HepG2 (cell line): ENCODE measurements around the gene FGF3. TPM values are rescaled to one million over a fixed set of nuclear protein-coding genes. Genes with fewer than 3 reads are reported as not detected.
A peak's percentile ranks its signal among the peaks of the same experiment; 100 is the strongest.

ENCODE experiments used
- ATAC-seq: fragments of 200-7000 bp; cut with Tn5 transposase; 3 replicates; pipeline ENCODE4 v1.9.1; 2020; ENCODE audit warnings: mild to moderate bottlenecking, moderate library complexity
- BruUV-seq: library from RNA; stranded (reverse); fragments of 400-500 nt; replicated peaks from 2 replicates; lab custom pipeline; 2021; lab: Mats Ljungman, UMichigan
- CTCF ChIA-PET: fragments of 300-600 bp; formaldehyde crosslinking; extraction: SDS; loops from one replicate; lab custom pipeline; 2021; ENCODE audit warnings: low total read pairs, inconsistent platforms, low intra/inter-chr PET ratio; lab: Yijun Ruan, JAX
- POLR2A ChIA-PET: fragments of 350-600 bp; sonication (Branson Sonifier 250); formaldehyde crosslinking; loops from one replicate; lab custom pipeline; 2020; ENCODE audit warnings: antibody characterized with exemption, inconsistent platforms; lab: Yijun Ruan, JAX
- DNase-seq: peaks from one replicate; pipeline ENCODE4 v3.0.0-alpha.2; 2015; ENCODE audit warnings: low spot score
- FAIRE-seq: peaks from 3 replicates; lab custom pipeline; 2011; peaks lifted over from hg19 to GRCh38; lab: Jason Lieb, UNC
- H2AFZ ChIP-seq: one replicate; pipeline ENCODE4 v1.6.1; 2011; ENCODE audit warnings: low read length, inconsistent platforms
- H3K27ac ChIP-seq: fragments of 300-600 bp; 3 replicates; pipeline ENCODE4 v1.8.0; 2011; ENCODE audit warnings: mixed run types, mild to moderate bottlenecking, mixed read lengths, low read length, inconsistent platforms; ENCODE audit not compliant: insufficient read depth; ENCODE audit errors: extremely low read length
- H3K27me3 ChIP-seq, 2 experiments: fragments of 200-600 bp in 1 of 2; 2 replicates in 1 of 2; 3 replicates in 1 of 2; pipeline versions ENCODE4 v1.6.0 to v1.8.0; 2011; ENCODE audit warnings: low read length in 2 of 2, mild to moderate bottlenecking in 2 of 2, moderate library complexity in 2 of 2, inconsistent platforms in 1 of 2; ENCODE audit not compliant: insufficient read depth in 2 of 2, control insufficient read depth in 1 of 2
- H3K36me3 ChIP-seq, 2 experiments: fragments of 200-600 bp in 1 of 2; replicated peaks in 1 of 2; 2 replicates in 1 of 2; 3 replicates in 1 of 2; pipeline versions ENCODE4 v1.5.1 to v1.8.0; 2011; ENCODE audit warnings: low read length in 2 of 2, inconsistent platforms in 1 of 2; ENCODE audit not compliant: insufficient read depth in 2 of 2, control insufficient read depth in 1 of 2
- H3K4me1 ChIP-seq: 2 replicates; pipeline ENCODE4 v1.5.1; 2012; ENCODE audit warnings: low read length, inconsistent platforms; ENCODE audit not compliant: insufficient read depth
- H3K4me2 ChIP-seq: 2 replicates; pipeline ENCODE4 v1.6.0; 2011; ENCODE audit warnings: low read depth, low read length, inconsistent platforms
- H3K4me3 ChIP-seq, 3 experiments: fragments of 200-600 bp in 1 of 3; sonication (generic), shearing (Covaris generic) in 1 of 3; replicated peaks in 1 of 3; 2 replicates each; pipeline ENCODE4 v1.5.1; 2011 to 2016; ENCODE audit warnings: low read length in 3 of 3, inconsistent platforms in 2 of 3, low read depth in 2 of 3, mild to moderate bottlenecking in 2 of 3, control low read depth in 1 of 3, mixed read lengths in 1 of 3; ENCODE audit not compliant: insufficient read depth in 1 of 3
- H3K79me2 ChIP-seq: one replicate; pipeline ENCODE4 v1.6.1; 2011; ENCODE audit warnings: low read length, inconsistent platforms; ENCODE audit not compliant: insufficient read depth
- H3K9ac ChIP-seq: 2 replicates; pipeline ENCODE4 v1.6.0; 2011; ENCODE audit warnings: mild to moderate bottlenecking, low read depth, low read length, inconsistent platforms; ENCODE audit not compliant: insufficient read depth
- H3K9me3 ChIP-seq: 2 replicates; pipeline ENCODE4 v1.5.1; 2012; ENCODE audit warnings: mild to moderate bottlenecking, low read length
- H4K20me1 ChIP-seq: 2 replicates; pipeline ENCODE4 v1.6.0; 2011; ENCODE audit warnings: inconsistent platforms, mild to moderate bottlenecking, low read length, moderate library complexity; ENCODE audit not compliant: insufficient read depth
- BATF2 ChIP-seq: sonication (generic); formaldehyde crosslinking; IDR thresholded peaks from 2 replicates; pipeline ENCODE4 v1.8.0; 2022; ENCODE audit warnings: mild to moderate bottlenecking, missing genetic modification reagents, moderate library complexity
- FOXA3 ChIP-seq: IDR thresholded peaks from 2 replicates; pipeline ENCODE4 v1.6.1; 2016; ENCODE audit warnings: missing genetic modification reagents, missing compliant biosample characterization
- KAT7 ChIP-seq: IDR thresholded peaks from 2 replicates; pipeline ENCODE4 v1.6.1; 2018; ENCODE audit warnings: borderline replicate concordance, missing compliant biosample characterization
- PATZ1 ChIP-seq: sonication (generic); formaldehyde crosslinking; IDR thresholded peaks from 2 replicates; pipeline ENCODE4 v1.4.0; 2020; ENCODE audit warnings: missing genetic modification reagents
- ZNF331 ChIP-seq: sonication (generic); formaldehyde crosslinking; IDR thresholded peaks from 2 replicates; pipeline ENCODE4 v1.4.0; 2020; ENCODE audit warnings: missing genetic modification reagents
- whole genome bisulfite sequencing: methylation state at CpG from one replicate; pipeline ENCODE4 v1.1.6; 2017; ENCODE audit warnings: low lambda C conversion rate; 5-methylcytosine and 5-hydroxymethylcytosine counted together
- in situ Hi-C: cut with HindIII; loops from 2 replicates; pipeline ENCODE4 v1.10.0; 2017; ENCODE audit warnings: low pct_unique_long_range_greater_than_20kb; ENCODE audit not compliant: extremely low pct_ligation_motif_present
- intact Hi-C: fragments of 100-400 bp; cut with micrococcal nuclease; formaldehyde crosslinking; loops from one replicate; pipeline ENCODE4 v1.10.0; 2022; ENCODE audit not compliant: unreplicated experiment
- polyA plus RNA-seq, 8 experiments: library from polyadenylated mRNA; depleted of rRNA in 3 of 8; stranded (reverse) in 7 of 8; unstranded in 1 of 8; fragments of >200 nt; fragmentation: Illumina TruSeq in 4 of 8; extraction: Trizol in 4 of 8; gene quantifications; 2 replicates each; pipeline versions ENCODE4 v1.2.1 to v1.2.3, GENCODE V29; 2011 to 2016; ENCODE audit warnings: low read depth in 4 of 8, missing spikeins in 1 of 8, mixed read lengths in 1 of 8; ENCODE audit not compliant: insufficient read depth in 1 of 8
- total RNA-seq, 5 experiments: library from RNA; depleted of rRNA; stranded (reverse); fragments of >200 nt; fragmentation: Illumina TruSeq; extraction: Trizol; gene quantifications; 2 replicates each; pipeline ENCODE4 v1.2.3, GENCODE V29; 2016; ENCODE audit warnings: low read depth in 1 of 5

FGF3 gene
- total and polyA plus RNA-seq, 2 of the 13 experiments (the other 11 are each of a cell fraction or from before 2014, with no cell fraction given) = not detected

GRCh38 chr11:69810289-69811118, 8.7 kb downstream of the FGF3 start:
- no peak overlapping the region for H3K27ac ChIP-seq
- TF ChIP-seq PATZ1 (CRISPR knock-in tag) (no peak), FOXA3 (CRISPR knock-in tag) (no peak), KAT7 (CRISPR knock-in tag) (no peak)
- WGBS = 62% methylated on average over 13 of the region's 39 CpGs
- H3K9me3 ChIP-seq = no peaks in the 10 kb centered on the region
- H3K27me3 ChIP-seq = peaks cover 5 to 27% of the 10 kb centered on the region in 2 experiments; a peak in 4 of 5 replicates
- intact Hi-C loops = no loop called here
- CTCF ChIA-PET = no interaction called here
- no peak for DNase-seq
- H3K9ac ChIP-seq = no peak overlapping the region
- H2AFZ ChIP-seq = no peak overlapping the region
- no peaks in the 10 kb centered on the region for H3K36me3 ChIP-seq
- H3K4me3 ChIP-seq = no peak overlapping the region
- ATAC-seq = no peak
- no peaks in the 10 kb centered on the region for H3K4me1 ChIP-seq
- 0 out of 2 replicates have a peak, but pooled peaks cover 4% of the 10 kb centered on the region for H4K20me1 ChIP-seq
- in situ Hi-C loops = no loop called here
- POLR2A ChIA-PET = no interaction called here
- H3K4me2 ChIP-seq = no peak overlapping the region
- BruUV-seq = no TSS peak
- FAIRE-seq = no peak
- H3K79me2 ChIP-seq = no peaks in the 10 kb centered on the region

GRCh38 chr11:69808667-69809086, 10.5 kb downstream of the FGF3 start:
- Histone ChIP-seq H2AFZ (no peak overlapping the region), H4K20me1 (0 out of 2 replicates have a peak, but pooled peaks cover 4% of the 10 kb centered on the region), H3K4me2 (no peak overlapping the region), H3K27me3 (peaks cover 4 to 24% of the 10 kb centered on the region in 2 experiments; a peak in 4 of 5 replicates)
- in situ Hi-C loops = no loop called here
- TF ChIP-seq ZNF331 (CRISPR knock-in tag) = peak; percentile 77; the same call in 1 of the 2 replicates
- TF ChIP-seq BATF2 (CRISPR knock-in tag) = no peak
- TF ChIP-seq, all 625 proteins: peak for 1
- ChIA-PET CTCF (no interaction called here), POLR2A (no interaction called here)
- ATAC-seq (peak; percentile 35), FAIRE-seq (no peak), DNase-seq (no peak)
- H3K27ac ChIP-seq = no peak overlapping the region
- intact Hi-C loops = no loop called here
- no peaks in the 10 kb centered on the region for H3K9me3 ChIP-seq
- no TSS peak for BruUV-seq
- no peak overlapping the region for H3K4me3 ChIP-seq
- 0% methylated on average over 3 of the region's 7 CpGs for WGBS
- H3K36me3 ChIP-seq = no peaks in the 10 kb centered on the region
- no peaks in the 10 kb centered on the region for H3K4me1 ChIP-seq
- H3K9ac ChIP-seq = no peak overlapping the region
- H3K79me2 ChIP-seq = no peaks in the 10 kb centered on the region
